ENCODE measurements around the gene DDX19B. TPM values are rescaled to one million over a fixed set of nuclear protein-coding genes. Genes with fewer than 3 reads are reported as not detected.

DDX19B gene
- total and polyA plus RNA-seq, 9 of the 15 experiments (the other 6 are each of a cell fraction or from before 2014, with no cell fraction given) = 7.0 to 32.9 (median 19.3) TPM

DNA sequence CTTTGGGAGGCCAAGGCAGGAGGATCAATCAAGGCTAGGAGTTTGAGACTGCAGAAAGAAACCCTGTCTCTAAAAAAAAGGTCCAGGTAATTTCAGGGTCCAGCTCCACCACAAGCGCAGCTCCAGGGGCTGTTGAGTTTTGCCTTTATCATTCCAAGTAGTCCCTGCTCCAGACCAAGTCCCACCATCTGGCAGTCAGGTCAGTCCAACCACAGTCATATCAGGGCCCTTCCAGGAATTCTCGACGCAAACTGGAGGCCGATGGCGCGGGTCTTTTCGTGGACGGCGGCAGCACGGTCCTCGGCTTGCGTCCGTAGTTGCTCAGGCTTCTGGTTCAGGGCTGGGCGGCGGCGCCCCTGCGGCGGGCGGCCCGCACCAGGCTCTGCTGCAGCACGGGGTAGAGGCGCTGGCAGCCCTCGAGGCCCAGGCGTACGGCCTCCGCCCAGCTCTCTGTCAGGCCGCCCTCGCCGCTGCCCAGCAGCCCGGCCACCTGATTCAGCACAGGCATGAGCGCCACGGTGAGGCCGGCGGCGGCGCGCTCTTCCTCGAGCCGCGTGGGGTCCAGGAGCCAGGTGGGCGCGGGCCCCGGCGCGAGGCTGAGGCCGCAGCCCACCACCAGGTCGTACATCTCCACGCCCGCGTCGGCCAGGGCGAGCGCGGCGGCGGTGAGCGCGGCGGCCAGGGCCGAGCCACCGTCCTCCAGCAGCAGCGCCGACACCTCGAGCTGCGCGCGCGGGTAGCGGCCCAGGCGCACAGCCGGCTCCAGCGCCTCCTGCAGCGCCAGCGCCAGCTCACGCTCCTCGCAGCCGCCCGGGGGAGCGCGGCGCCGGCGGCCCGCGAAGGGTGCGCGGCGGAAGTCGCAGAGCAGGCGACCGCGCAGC lies 48.0 kb upstream of the DDX19B start (continued):
- no peak for TF ChIP-seq ZNF23 (CRISPR knock-in tag; IDR thresholded peaks at IDR 0.05)
- no peak for TF ChIP-seq SMAD3 (CRISPR knock-in tag; conservative IDR thresholded peaks at IDR 0.05)
- no peak for TF ChIP-seq CBX2 (IDR thresholded peaks at IDR 0.05; ENCODE audit: insufficient read depth, low read length, poor library complexity, severe bottlenecking)
- no peak for TF ChIP-seq NCOR1 (IDR thresholded peaks at IDR 0.05)
- no peak for TF ChIP-seq YBX1 (IDR thresholded peaks at IDR 0.05)
- no peak for TF ChIP-seq HBP1 (CRISPR knock-in tag; IDR thresholded peaks at IDR 0.05)
- 0 out of 2 replicates have a peak, but pooled peaks have one; percentile 40 for TF ChIP-seq SP1 (CRISPR knock-in tag; IDR thresholded peaks at IDR 0.05)
- TF ChIP-seq FOXJ3 (CRISPR knock-in tag; IDR thresholded peaks at IDR 0.05) = no peak
- TF ChIP-seq RBM34 (IDR thresholded peaks at IDR 0.05; ENCODE audit: borderline replicate concordance, insufficient read depth, low read length) = no peak
- no peak for TF ChIP-seq CHD7 (IDR thresholded peaks at IDR 0.05; ENCODE audit: low read depth, low read length)
- no peak for TF ChIP-seq CREB3 (tag; conservative IDR thresholded peaks at IDR 0.05; ENCODE audit: low read depth)
- TF ChIP-seq ZNF316 (IDR thresholded peaks at IDR 0.05) = no peak
- TF ChIP-seq SREBF2 (CRISPR knock-in tag; IDR thresholded peaks at IDR 0.05) = no peak
- no peak for TF ChIP-seq TSC22D4 (tag; IDR thresholded peaks at IDR 0.05)
- TF ChIP-seq MTA2 (IDR thresholded peaks at IDR 0.05; ENCODE audit: low read depth) = no peak

All from K562 (cell line).